Type B pancreatic cell (in vitro differentiated cells): Measurements from ENCODE around the gene MVB12A. TPM values are rescaled to one million over a fixed set of nuclear protein-coding genes. Genes with fewer than 3 reads are reported as not detected.

Source experiments
- DNase-seq: peaks from one replicate; pipeline ENCODE4 v3.0.0; 2021; ENCODE audit warnings: mixed read lengths; ENCODE audit not compliant: unreplicated experiment; ENCODE audit errors: extremely low spot score
- H3K27ac Mint-ChIP-seq: 2 replicates; pipeline ENCODE4 v1.8.0; 2021; ENCODE audit warnings: mild to moderate bottlenecking, mixed read lengths
- H3K27me3 Mint-ChIP-seq: 2 replicates; pipeline ENCODE4 v1.8.0; 2021; ENCODE audit warnings: mixed read lengths
- H3K36me3 Mint-ChIP-seq: 2 replicates; pipeline ENCODE4 v1.8.0; 2021; ENCODE audit warnings: mixed read lengths
- H3K4me1 Mint-ChIP-seq: one replicate; pipeline ENCODE4 v1.8.0; 2021; ENCODE audit warnings: mixed read lengths; ENCODE audit not compliant: unreplicated experiment
- H3K4me3 Mint-ChIP-seq: 2 replicates; pipeline ENCODE4 v1.8.0; 2021; ENCODE audit warnings: mild to moderate bottlenecking, mixed read lengths
- H3K9me3 Mint-ChIP-seq: 2 replicates; pipeline ENCODE4 v1.8.0; 2021; ENCODE audit warnings: mixed read lengths
- CTCF ChIP-seq: fragments of 200-600 bp; sonication (generic); conservative IDR thresholded peaks from 2 replicates; pipeline ENCODE4 v1.5.0; 2021; ENCODE audit warnings: antibody characterized with exemption, mild to moderate bottlenecking
- total RNA-seq: library from RNA; stranded (reverse); gene quantifications from 2 replicates; pipeline ENCODE4 v1.2.1, GENCODE V29; 2021; ENCODE audit warnings: low replicate concordance

The MVB12A gene
- total RNA-seq, 1 donor from 2014 or later = 37.7 TPM

GRCh38 chr19:17458970-17459369, 39.1 kb downstream of the MVB12A start:
- Mint-ChIP-seq H3K9me3 (no peaks in the 10 kb centered on the region), H3K4me1 (no peaks in the 10 kb centered on the region), H3K36me3 (no peaks in the 10 kb centered on the region), H3K27me3 (peaks cover 38% of the 10 kb centered on the region), H3K4me3 (peak overlapping the region; percentile 27), H3K27ac (peak overlapping the region; percentile 7)
- DNase-seq = no peak
- no peak for TF ChIP-seq CTCF

- no peak for DNase-seq
- Mint-ChIP-seq H3K4me1 (no peaks in the 10 kb centered on the region), H3K36me3 (no peaks in the 10 kb centered on the region), H3K4me3 (no peak within 1 kb of the TSS), H3K9me3 (no peaks in the 10 kb centered on the region), H3K27ac (no peak within 1 kb of the TSS), H3K27me3 (peaks cover 25% of the 10 kb centered on the region)
- no peak for TF ChIP-seq CTCF
Observed at GRCh38 chr19:17460372-17461230, 40.8 kb downstream of the MVB12A start, which contains the start of gene NXNL1. Gene NXNL1, minus strand, starts transcription at chr19:17460926. Its CDS starts 57 bp downstream, at chr19:17460869.

GRCh38 chr19:17466487-17466850, 46.6 kb downstream of the MVB12A start:
- H3K4me3 Mint-ChIP-seq = no peak overlapping the region
- H3K4me1 Mint-ChIP-seq = peaks cover 17% of the 10 kb centered on the region
- peak overlapping the region; percentile 71 for H3K27ac Mint-ChIP-seq
- H3K9me3 Mint-ChIP-seq = no peaks in the 10 kb centered on the region
- H3K36me3 Mint-ChIP-seq = no peaks in the 10 kb centered on the region
- no peak for DNase-seq
- peaks cover 3% of the 10 kb centered on the region for H3K27me3 Mint-ChIP-seq
- no peak for TF ChIP-seq CTCF

- H3K9me3 Mint-ChIP-seq = no peaks in the 10 kb centered on the region
- no peak for DNase-seq
- peaks cover 3% of the 10 kb centered on the region for H3K27me3 Mint-ChIP-seq
- H3K27ac Mint-ChIP-seq = peak overlapping the region; percentile 56
- no peak for TF ChIP-seq CTCF
- H3K4me1 Mint-ChIP-seq = peaks cover 17% of the 10 kb centered on the region
- peak overlapping the region; percentile 39 for H3K4me3 Mint-ChIP-seq
- H3K36me3 Mint-ChIP-seq = no peaks in the 10 kb centered on the region
Observed at GRCh38 chr19:17467471-17468301, 47.8 kb downstream of the MVB12A start.

- no peak for DNase-seq
- Mint-ChIP-seq H3K27ac (peak overlapping the region; percentile 93), H3K4me3 (peak overlapping the region; percentile 98), H3K36me3 (no peaks in the 10 kb centered on the region), H3K27me3 (peaks cover 3% of the 10 kb centered on the region), H3K4me1 (peaks cover 17% of the 10 kb centered on the region), H3K9me3 (no peaks in the 10 kb centered on the region)
- no peak for TF ChIP-seq CTCF
Observed at GRCh38 chr19:17468302-17469091, 48.6 kb downstream of the MVB12A start.
